ENCODE measurements around the gene GCNT3.
"Not testable (repeated sequence)": the region's sequence is repeated elsewhere in the genome, so short reads cannot be mapped to it uniquely, and the experiment has no call there.

Gene GCNT3

GRCh38 chr15:59618406-59618805 lies 6.8 kb downstream of the GCNT3 start:
- no peak for FAIRE-seq

GRCh38 chr15:59622289-59622688 lies 10.7 kb downstream of the GCNT3 start:
- no peak for FAIRE-seq

GRCh38 chr15:59632714-59633113 lies 21.1 kb downstream of the GCNT3 start:
- no peak for FAIRE-seq

GRCh38 chr15:59636184-59636583 lies 24.6 kb downstream of the GCNT3 start:
- no peak for FAIRE-seq

- FAIRE-seq = not testable (repeated sequence)
Observed at GRCh38 chr15:59637507-59637906, 25.9 kb downstream of the GCNT3 start.

- FAIRE-seq = peak; percentile 41
Observed at GRCh38 chr15:59642351-59642750, 30.8 kb downstream of the GCNT3 start.

GRCh38 chr15:59644756-59645155 lies 33.2 kb downstream of the GCNT3 start:
- no peak for FAIRE-seq

GRCh38 chr15:59645812-59646211 lies 34.2 kb downstream of the GCNT3 start:
- FAIRE-seq = not testable (repeated sequence)

GRCh38 chr15:59646277-59646676 lies 34.7 kb downstream of the GCNT3 start:
- FAIRE-seq = no peak

GRCh38 chr15:59647085-59647484 lies 35.5 kb downstream of the GCNT3 start:
- FAIRE-seq = no peak

- FAIRE-seq = no peak
Observed at GRCh38 chr15:59649603-59650002, 38.0 kb downstream of the GCNT3 start.

GRCh38 chr15:59654046-59654445 lies 42.5 kb downstream of the GCNT3 start:
- no peak for FAIRE-seq

- peak; percentile 77 for FAIRE-seq
Observed at GRCh38 chr15:59656897-59657634, 45.5 kb downstream of the GCNT3 start, which contains the start of gene GTF2A2. Gene GTF2A2, minus strand, starts transcription at chr15:59657515. Its CDS starts 5,238 bp downstream, at chr15:59652277.

GRCh38 chr15:59657635-59658125 lies 46.1 kb downstream of the GCNT3 start:
- no peak for FAIRE-seq

- FAIRE-seq = no peak
Observed at GRCh38 chr15:59659366-59659765, 47.8 kb downstream of the GCNT3 start.

- FAIRE-seq = no peak
Observed at GRCh38 chr15:59662260-59662659, 50.7 kb downstream of the GCNT3 start.

- FAIRE-seq = peak; percentile 5
Observed at GRCh38 chr15:59668556-59668955, 57.0 kb downstream of the GCNT3 start.
